HepG2 (cell line): ENCODE data around the gene GNPAT. TPM values are rescaled to one million over a fixed set of nuclear protein-coding genes. Genes with fewer than 3 reads are reported as not detected.

Experiments used
- ARNTL ChIP-seq: sonication (generic); formaldehyde crosslinking; IDR thresholded peaks from 2 replicates; pipeline ENCODE4 v1.4.0; 2020; ENCODE audit warnings: mild to moderate bottlenecking, missing genetic modification reagents
- ATAD3A ChIP-seq: sonication (generic); formaldehyde crosslinking; IDR thresholded peaks from 2 replicates; pipeline ENCODE4 v1.4.0; 2020; ENCODE audit warnings: missing genetic modification reagents
- DNMT3B ChIP-seq: conservative IDR thresholded peaks from 2 replicates; pipeline ENCODE4 v1.6.1; 2016; ENCODE audit warnings: missing biosample characterization, control low read depth
- FOXK2 ChIP-seq: fragments of 450-650 bp; IDR thresholded peaks from 2 replicates; pipeline ENCODE4 v1.6.1; 2016
- HINFP ChIP-seq: sonication (generic); formaldehyde crosslinking; IDR thresholded peaks from 2 replicates; pipeline ENCODE4 v1.4.0; 2020; ENCODE audit warnings: low read depth, mild to moderate bottlenecking, missing genetic modification reagents
- HMG20B ChIP-seq: conservative IDR thresholded peaks from 2 replicates; pipeline ENCODE4 v1.6.1; 2016; ENCODE audit warnings: missing genetic modification reagents, missing compliant biosample characterization
- MLLT10 ChIP-seq: sonication (generic); formaldehyde crosslinking; IDR thresholded peaks from 2 replicates; pipeline ENCODE4 v1.4.0; 2020; ENCODE audit warnings: missing genetic modification reagents
- MLX ChIP-seq: IDR thresholded peaks from 2 replicates; pipeline ENCODE4 v1.6.1; 2016
- RNF219 ChIP-seq: sonication (generic); formaldehyde crosslinking; IDR thresholded peaks from 2 replicates; pipeline ENCODE4 v1.5.0; 2020; ENCODE audit warnings: mild to moderate bottlenecking, missing genetic modification reagents
- SOX6 ChIP-seq, 2 experiments: fragments of 450-650 bp in 1 of 2; sonication (generic) in 1 of 2; formaldehyde crosslinking in 1 of 2; IDR thresholded peaks; 2 replicates each; pipeline versions ENCODE4 v1.4.0 to v1.6.1; 2017 to 2020; ENCODE audit warnings: antibody characterized with exemption in 1 of 2, mild to moderate bottlenecking in 1 of 2, missing genetic modification reagents in 1 of 2
- SP140L ChIP-seq: sonication (generic); formaldehyde crosslinking; IDR thresholded peaks from 2 replicates; pipeline ENCODE4 v1.4.0; 2020; ENCODE audit warnings: missing genetic modification reagents, borderline replicate concordance
- ZFP90 ChIP-seq: sonication (generic); formaldehyde crosslinking; IDR thresholded peaks from 2 replicates; pipeline ENCODE4 v1.8.0; 2022; ENCODE audit warnings: missing genetic modification reagents, mild to moderate bottlenecking, inconsistent platforms, borderline replicate concordance
- ZFY ChIP-seq: sonication (generic); formaldehyde crosslinking; IDR thresholded peaks from 2 replicates; pipeline ENCODE4 v1.4.0; 2020; ENCODE audit warnings: missing genetic modification reagents
- ZNF232 ChIP-seq: sonication (generic); formaldehyde crosslinking; IDR thresholded peaks from 2 replicates; pipeline ENCODE4 v1.4.0; 2020; ENCODE audit warnings: missing genetic modification reagents, borderline replicate concordance
- ZNF280D ChIP-seq: sonication (generic); formaldehyde crosslinking; IDR thresholded peaks from 2 replicates; pipeline ENCODE4 v1.5.1; 2020; ENCODE audit warnings: mild to moderate bottlenecking, missing genetic modification reagents
- ZNF513 ChIP-seq: sonication (generic); formaldehyde crosslinking; conservative IDR thresholded peaks from 2 replicates; pipeline ENCODE4 v1.5.0; 2020; ENCODE audit warnings: missing genetic modification reagents
- ZNF572 ChIP-seq: sonication (generic); formaldehyde crosslinking; IDR thresholded peaks from 2 replicates; pipeline ENCODE4 v1.5.1; 2020; ENCODE audit warnings: mild to moderate bottlenecking, missing genetic modification reagents
- ZNF749 ChIP-seq: sonication (generic); formaldehyde crosslinking; IDR thresholded peaks from 2 replicates; pipeline ENCODE4 v1.8.0; 2022; ENCODE audit warnings: mild to moderate bottlenecking, missing genetic modification reagents, moderate library complexity, borderline replicate concordance
- ZNF773 ChIP-seq: sonication (generic); formaldehyde crosslinking; IDR thresholded peaks from 2 replicates; pipeline ENCODE4 v1.4.0; 2020; ENCODE audit warnings: missing genetic modification reagents, borderline replicate concordance
- ZNF816 ChIP-seq: sonication (generic); formaldehyde crosslinking; IDR thresholded peaks from 2 replicates; pipeline ENCODE4 v1.8.0; 2022; ENCODE audit warnings: missing genetic modification reagents, mild to moderate bottlenecking, borderline replicate concordance
- polyA plus RNA-seq, 8 experiments: library from polyadenylated mRNA; depleted of rRNA in 3 of 8; stranded (reverse) in 7 of 8; unstranded in 1 of 8; fragments of >200 nt; fragmentation: Illumina TruSeq in 4 of 8; extraction: Trizol in 4 of 8; gene quantifications; 2 replicates each; pipeline versions ENCODE4 v1.2.1 to v1.2.3, GENCODE V29; 2011 to 2016; ENCODE audit warnings: low read depth in 4 of 8, missing spikeins in 1 of 8, mixed read lengths in 1 of 8; ENCODE audit not compliant: insufficient read depth in 1 of 8
- total RNA-seq, 5 experiments: library from RNA; depleted of rRNA; stranded (reverse); fragments of >200 nt; fragmentation: Illumina TruSeq; extraction: Trizol; gene quantifications; 2 replicates each; pipeline ENCODE4 v1.2.3, GENCODE V29; 2016; ENCODE audit warnings: low read depth in 1 of 5

The GNPAT gene
- total and polyA plus RNA-seq, 2 of the 13 experiments (the other 11 are each of a cell fraction or from before 2014, with no cell fraction given): 58.3 to 114 TPM

GRCh38 chr1:231240883-231241735 lies at the start of gene GNPAT (continued):
- TF ChIP-seq RNF219 (CRISPR knock-in tag) (0 out of 2 replicates have a peak, but pooled peaks have one; percentile 38), ZNF513 (CRISPR knock-in tag) (no peak), SP140L (CRISPR knock-in tag) (0 out of 2 replicates have a peak, but pooled peaks have one; percentile 39), ZFP90 (CRISPR knock-in tag) (peak; percentile 63; the same call in 1 of the 2 replicates), ZNF816 (CRISPR knock-in tag) (no peak; the same call in none of the 2 replicates), FOXK2 (no peak), HINFP (peak; percentile 51; the same call in 1 of the 2 replicates), MLLT10 (CRISPR knock-in tag) (no peak), MLX (CRISPR knock-in tag) (no peak), ZNF280D (CRISPR knock-in tag) (no peak), ARNTL (CRISPR knock-in tag) (no peak), ZNF232 (CRISPR knock-in tag) (0 out of 2 replicates have a peak, but pooled peaks have one; percentile 12), HMG20B (CRISPR knock-in tag) (no peak), DNMT3B (CRISPR knock-in tag) (peak; percentile 84; the same call in 1 of the 2 replicates), ZNF749 (no peak), ZNF572 (CRISPR knock-in tag) (no peak), ZFY (peak; percentile 73), ATAD3A (CRISPR knock-in tag) (no peak), ZNF773 (CRISPR knock-in tag) (peak; percentile 59), SOX6 (IDR thresholded peaks at IDR 0.05) (no peak), SOX6 (CRISPR knock-in tag; IDR thresholded peaks at IDR 0.05) (0 out of 2 replicates have a peak, but pooled peaks have one; percentile 46)
